Activated CD4-positive, alpha-beta T cell treated with anti-CD3 and anti-CD28 coated beads for 24 hours (primary cell): ENCODE measurements around the gene CCDC88C.

Source experiments
- DNase-seq, 2 donors: peaks; one replicate each; pipeline ENCODE4 v3.0.0-alpha.2; 2020; ENCODE audit warnings: low read depth in 2 of 2

CCDC88C gene

DNA sequence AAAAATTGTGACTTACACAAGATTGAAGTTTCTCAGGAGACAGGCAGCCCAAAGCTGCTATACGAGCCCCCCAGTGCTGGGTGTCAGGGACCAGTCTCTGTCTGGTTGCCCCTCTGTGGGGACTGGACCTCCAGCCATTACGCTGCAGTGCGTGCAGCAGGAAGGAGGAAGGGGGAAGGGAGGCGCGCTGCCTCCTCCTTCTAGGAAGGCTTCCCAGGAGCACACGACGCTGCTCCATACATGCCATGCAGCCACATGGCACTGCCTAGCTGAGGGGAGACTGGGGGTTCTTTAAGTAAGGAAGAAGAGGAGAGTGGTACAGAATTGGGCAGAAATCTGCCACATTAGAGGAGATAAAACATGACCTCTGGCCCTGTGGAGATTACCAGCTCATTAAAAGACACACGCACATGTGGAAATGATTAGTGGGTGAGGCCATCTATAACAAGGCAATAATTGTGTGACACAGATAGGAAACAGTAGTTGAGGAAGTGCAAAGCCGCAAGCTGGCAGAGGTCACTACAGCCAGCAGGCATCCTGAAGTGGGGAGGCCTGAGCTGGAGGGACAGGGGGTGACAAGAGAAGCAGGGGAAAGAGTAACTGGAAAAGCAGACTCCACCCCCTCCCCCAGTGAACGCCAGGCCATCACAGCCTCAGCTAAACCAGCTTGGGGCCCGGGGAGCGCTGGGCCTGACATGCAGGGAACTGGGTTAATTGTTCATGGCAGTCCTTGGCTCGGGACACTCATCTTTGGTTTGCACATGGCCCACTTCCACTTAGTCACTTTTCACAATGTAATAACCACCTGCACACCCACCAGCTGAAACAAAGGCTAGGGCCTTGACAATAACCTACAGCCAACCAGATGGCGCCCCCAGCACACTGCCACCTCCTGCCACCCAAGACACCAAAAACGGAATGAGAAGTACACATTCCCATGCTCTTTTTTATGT is 39.6 kb downstream of the CCDC88C start:
- DNase-seq: peak in 1 of 2 donors; percentile 23

DNA sequence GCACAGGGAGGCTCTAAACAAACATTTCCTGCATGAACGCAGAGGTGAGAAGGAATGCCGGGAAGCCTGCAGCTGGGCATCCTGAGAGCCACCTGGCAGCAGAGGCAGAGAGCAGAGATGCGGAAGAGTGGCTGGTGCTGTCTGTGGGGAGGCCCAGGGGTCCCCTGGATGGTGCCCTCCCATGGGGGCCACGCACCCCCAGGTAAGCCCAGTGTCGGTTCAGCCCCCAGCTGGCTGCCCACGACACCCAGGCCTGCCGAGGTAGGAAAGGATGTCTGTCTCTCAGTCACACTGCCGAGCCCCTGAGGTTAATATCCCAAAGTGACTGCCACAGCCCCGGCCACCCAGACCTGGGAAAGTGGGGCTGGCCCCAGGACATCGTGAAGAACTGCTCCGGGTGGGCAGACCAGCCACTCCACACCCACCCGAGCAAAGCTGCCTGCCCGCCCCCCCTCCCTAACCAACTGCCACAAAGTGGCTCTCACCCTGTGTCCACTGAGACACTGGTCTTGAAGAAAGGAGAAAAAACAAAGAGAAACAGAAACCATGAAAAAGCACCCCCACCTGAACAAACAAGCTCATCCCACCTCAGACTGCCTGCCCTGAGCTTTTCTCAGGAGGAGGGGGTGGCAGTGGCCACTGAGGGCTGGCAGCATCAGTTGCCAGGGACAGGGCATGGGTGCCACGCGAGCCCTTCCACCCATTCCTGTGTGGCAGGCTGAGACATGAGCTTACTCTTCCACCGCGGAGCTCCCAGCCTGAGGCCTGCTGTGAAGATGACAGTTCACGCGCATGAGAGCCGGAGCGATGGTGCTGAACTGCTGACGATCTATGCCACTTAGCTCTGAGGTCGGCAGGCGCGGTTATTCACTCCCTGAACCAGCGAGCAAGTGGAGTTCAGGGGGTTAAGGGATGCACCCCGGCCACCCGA is 40.8 kb downstream of the CCDC88C start:
- DNase-seq: no peak

DNA sequence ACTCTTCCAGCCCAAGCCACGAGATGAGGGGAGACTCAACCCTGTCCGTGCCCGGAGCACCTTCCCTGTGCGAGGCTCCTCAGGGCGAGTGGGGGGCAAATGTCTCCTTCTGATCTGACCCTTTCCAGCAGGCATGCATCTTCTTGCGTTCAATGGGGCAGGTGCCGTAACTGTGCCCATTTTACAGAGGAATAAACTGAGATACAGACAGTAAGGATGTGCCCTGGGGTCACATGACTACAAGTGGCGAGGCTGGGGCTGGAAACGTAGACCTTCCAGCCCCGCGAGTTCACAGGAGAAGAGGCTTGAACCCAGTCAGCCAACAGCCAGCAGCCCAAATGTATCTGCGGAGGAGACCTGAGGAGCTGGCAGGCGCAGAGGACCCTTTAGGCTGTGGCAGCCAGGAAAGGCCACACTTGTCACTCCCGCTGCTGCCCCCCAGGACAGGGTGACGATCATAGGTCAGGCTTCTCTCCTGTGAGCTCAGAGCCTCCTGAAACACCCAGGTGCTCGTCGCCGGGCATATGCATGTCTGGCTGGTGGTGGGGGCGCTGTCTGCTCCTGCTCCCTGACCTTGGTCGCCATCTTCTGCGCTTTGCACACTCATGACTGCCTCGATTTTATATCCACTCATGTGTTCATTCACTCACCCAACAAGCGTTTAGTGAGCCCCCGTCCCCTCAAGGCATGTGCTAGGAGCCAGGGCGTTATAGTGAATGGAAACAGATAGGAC is 41.7 kb downstream of the CCDC88C start:
- DNase-seq: no peak

DNA sequence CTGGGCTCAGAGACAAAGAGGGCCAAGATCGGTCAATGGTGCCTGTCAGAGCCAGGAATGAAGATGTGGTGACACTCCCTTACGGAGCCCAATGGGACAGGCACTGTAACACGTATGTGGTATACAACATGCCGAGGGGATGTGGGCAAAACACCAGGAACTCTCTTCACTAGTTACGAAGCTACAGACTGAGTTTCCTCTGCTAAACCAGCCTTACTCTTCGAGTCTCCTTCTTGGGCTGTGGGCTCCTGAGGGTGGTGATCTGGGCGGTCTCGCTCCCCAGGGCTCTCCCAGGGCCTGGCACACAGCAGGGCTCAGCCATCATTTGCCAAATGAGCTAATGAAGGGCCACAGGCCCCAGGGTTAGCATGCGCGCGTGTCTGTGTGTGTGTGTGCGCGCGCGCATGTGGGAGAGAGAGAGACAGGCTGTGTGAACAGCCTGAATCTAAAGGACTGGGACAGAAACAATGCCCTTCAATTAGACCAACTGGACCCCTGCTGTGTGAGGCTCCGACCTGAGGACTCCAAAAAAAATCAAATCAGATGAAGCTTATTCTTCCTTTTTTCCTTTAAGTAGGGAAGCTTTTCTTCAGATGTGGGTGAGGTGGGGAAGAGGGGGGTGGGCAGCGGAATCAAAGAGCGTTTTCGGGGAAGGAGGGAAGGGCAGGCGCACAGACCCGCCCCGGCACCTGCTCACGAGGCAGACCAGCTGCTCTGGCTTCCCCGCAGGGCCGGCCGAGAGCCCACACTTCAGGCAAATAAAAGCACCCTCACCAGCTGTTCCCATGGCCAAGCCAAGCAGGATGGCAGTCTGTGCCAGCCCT is 42.5 kb downstream of the CCDC88C start:
- no peak for DNase-seq

DNA sequence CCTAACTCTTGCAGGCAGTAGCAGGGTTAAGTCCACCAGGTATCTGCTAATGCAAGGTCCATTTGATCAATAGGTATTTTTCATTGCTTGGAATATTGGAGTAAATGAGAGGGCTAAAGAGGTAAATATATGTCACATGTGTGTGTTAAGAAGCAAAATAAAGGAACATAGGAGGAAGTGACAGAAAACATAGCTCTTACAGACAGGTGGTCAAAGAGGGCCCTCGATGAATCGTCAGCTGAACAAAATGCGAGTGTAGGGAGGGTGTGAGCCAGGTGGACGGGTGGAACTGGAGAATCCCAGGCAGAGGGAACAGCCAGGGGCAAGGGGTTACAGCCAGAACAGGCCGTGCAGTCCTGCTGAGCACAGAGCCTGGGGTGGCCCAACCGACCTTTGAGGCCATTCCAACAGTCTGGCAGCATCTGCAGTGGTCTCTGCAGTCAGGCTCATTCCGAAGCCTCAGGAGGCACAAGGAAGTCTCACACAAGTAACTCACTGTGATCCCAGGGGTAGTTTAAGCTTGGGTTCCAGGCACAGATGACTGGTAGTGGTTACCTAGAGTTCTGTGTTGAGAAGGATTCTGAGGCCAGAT is 43.2 kb downstream of the CCDC88C start:
- no peak for DNase-seq

DNA sequence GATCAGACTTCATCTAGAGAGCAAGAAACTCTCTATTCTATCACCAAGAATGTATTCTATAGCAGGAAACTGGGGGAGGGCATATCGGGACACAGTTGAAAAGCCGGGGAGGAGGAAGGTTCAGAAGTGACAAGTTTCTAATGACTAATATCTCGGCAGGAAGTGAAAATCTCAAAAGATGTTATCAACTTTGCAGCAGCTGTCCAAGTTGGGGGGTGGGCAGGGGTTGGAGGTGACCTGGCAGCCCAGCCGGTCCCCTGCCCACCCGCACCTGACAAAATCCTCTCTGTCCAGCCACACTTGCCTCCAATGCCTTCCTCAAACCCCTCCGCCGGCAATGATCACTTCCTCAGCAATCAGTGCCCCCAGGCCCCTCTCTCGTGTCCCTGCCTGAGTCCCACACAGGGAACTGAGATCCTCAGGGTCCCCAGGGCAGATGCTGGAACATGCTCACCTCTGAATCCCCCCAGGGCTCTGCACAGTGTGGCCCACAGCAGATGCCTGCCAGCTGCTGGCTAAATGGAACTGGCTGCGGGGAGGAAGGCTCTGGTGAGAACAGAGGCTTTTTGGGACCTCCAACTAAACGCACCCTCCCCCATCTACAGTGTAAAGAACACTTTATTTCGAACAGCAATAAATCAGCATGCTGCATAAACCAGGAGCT is 43.9 kb downstream of the CCDC88C start:
- DNase-seq: peak in 1 of 2 donors; percentile 53

DNA sequence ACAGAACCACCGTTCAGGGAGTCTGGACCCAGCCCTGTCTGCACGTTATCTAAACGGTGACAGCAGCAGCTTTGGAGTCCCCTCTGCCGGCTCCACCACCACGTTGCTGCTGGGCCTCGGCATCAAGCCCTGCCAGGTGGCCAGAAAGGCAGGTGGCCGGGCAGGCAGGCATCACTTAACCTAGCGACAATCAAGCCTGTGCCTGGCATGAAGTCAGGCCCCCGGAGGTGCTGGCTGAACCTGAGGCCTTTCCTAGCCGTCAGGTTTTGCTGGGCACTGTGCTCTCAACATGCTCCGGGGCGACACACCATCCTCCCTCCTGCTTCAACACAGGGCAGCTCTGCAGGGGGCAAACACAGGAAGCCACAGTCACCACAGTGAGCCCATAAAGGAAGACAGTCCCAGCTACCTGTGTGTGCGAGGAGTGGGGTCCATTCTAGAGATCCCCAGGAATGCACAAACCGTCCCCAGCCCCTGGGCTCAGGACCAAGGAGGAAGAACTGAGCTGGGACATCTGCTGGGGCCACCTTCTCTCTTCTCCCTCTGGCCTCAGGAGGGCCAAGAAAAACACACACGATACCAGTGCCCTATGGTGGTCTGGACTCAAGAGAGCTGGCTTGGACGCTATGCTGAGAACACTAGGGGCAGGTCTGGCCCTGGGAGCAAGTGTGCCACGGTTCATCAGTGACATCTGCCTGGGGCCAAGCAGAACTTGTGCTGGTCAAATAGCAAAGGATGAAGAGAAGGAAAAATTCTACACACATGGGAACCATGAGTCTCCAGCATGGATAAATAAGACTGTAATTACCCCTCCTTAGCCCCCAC is 44.7 kb downstream of the CCDC88C start:
- no peak for DNase-seq

DNA sequence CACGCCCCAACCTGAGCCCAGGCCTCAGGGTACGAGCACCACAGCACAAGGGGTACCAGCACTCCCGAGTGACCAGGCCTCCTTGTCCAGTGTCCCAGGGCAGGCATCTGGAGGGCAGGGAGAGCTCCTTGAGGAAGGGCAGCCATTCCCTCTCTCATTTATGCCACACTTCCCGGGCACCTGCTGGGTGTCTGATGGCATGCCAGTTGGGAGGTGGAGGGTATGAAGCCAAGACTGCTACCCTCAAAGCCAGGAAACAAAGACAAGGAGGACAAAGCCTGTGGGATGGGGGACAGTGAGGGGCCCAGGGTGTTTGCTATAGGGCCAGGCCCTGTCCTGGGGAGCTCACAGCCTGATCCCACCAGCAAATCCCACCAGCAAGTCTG is 45.6 kb downstream of the CCDC88C start:
- no peak for DNase-seq

DNA sequence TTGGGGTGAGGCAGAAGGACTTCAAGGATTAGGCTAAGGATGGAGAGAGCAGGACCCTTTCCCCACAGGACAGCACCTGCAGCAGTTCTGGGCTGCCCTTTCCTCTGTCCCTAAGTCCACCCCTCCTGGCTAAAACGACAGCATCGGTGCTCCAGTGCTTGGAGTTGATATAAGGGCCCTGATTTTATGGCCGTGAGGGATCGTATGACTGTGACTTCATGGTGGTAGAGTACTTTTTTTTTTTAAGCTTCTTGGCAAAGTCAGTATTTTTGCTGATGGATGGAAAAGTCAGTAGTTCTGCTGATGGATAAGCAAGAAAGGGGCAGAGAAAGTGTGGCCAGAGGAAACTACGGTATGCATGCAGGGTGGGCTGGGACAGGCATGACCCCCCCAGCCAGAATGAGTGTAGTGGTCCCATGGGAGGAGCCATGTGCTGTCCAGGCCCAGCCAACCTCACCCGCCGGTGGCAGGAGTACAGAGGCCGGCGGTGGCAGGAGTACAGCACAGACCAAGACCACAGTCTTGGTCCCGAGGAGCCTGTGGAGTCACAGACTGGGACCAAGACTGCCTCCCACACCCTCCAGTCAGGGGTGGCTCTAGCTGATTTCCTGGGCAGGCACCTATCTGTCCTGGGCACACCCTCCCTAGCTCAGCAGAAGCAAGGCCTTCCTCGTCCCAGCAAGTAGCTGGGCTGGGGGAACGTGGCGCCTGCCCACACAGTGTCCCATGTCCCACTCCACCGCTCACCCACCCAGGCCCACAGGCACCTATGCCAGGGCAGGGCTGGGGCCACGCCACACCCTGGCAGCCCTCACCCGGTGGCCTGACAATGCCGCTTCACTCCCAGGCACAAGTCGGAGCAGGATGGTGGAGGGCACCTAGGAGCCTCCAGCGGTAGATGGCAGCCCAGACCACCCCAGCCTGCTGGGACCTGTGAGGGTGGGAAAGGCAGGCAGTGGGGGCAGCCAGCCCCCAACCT is 46.3 kb downstream of the CCDC88C start:
- DNase-seq: no peak

DNA sequence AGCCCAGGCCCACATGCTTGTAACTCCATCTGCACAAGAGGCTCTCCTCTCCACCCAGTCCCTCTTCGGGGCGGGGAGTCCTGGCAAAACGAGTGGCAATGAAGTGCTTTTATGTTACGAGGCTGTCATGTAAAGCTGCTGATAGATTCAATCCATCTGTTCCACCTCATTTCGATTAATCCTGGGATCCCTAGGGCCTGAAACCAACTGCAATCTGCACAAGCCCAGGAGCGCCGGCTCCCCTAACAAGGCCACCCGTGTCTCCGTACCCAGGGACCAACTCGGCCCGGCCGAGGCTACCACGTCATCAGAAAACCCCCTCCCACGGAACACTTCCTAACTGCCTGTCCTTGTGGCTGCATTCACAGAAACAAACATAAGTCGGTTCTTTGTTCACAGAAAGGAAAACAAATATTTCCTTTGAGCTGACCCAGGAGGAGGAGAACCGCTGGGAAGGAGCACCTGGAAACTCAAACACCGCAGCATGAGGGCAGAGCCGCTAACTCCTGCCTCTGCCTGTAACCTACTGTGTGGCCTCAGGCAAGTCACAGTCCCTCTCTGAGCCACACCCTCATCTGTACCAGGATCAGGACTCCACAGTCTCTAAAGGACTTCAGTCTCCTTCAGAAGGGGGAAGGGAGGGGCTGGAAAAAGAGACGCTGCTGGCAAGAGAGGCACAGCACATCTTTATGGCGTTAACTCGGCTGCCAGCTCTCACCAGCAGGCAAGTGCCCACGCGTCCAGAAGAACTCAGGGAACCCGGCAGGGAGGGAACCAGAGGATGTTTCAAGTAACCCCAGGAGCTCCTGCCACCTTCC is 47.8 kb downstream of the CCDC88C start:
- no peak for DNase-seq

DNA sequence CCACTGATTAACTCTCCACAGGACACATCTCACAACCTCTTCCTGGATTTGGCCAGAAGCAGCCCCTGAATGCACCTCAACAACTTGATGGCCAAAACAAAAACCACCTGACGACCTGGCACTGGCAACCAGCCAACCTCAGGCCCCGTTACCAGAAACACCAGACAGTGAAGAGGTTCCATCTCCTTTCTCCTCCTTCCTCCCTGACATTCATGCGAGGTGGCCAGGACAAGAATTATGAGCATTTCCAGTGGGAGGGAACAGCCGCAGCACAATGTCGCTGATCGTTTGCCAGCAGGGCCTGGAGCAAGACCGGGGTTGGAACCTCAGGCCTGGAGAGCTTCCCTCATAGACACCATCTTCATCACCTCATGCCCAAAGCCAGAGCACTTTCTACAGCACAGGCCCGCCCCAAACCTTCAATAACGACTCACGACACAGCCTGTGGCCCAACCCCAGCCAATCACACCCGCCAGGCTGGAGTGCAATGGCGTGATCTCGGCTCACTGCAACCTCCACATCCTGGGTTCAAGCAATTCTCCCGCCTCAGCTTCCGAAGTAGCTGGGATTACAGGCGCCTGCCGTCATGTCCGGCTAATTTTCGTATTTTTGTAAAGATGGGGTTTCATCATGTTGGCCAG is 48.7 kb downstream of the CCDC88C start:
- DNase-seq: no peak

DNA sequence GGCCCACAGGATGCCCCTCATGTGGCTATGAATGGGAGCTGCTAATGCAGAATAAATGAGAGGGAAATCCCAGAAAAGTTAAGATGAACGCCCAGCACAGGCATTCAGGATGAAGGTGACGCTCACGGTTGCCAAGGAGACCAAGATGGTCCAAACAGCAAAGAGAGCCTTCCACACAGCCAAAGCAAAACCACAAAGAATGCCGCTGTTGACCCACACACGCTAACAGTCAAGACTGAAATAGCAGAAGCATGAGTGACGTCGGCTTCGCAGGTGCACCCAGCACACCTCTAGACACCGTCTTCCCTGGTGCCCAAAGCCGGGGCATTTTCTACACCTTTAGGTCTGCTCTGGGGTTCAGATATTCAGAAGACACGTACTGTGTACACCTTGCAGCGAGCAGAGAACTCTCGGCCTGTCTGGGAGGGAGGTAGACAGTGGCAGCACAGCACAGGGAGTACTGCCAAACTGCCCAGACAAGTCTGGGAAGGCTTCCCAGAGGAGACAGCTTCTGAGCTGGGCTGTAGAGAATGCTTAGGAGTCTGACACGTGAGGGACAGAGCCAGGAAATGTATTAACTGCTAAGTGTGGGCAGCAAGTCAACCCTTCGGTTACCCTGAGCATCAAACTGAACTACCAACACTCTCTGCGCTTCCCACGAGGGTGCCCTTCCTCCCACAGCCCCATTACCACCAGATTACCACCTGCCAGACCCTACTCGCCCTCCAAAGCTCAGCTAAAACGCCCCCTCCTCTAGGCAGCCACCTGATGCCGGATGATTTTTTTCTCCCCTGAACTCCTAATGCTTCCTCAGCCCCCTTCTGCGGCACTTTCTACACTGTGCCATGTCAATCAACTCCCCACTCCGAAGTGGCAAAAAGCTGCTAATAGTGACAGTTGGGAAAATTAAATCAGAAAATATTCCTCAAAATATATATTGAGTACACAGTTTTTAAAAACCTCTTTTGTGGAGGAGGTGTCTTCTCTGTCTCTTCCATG is 50.1 kb downstream of the CCDC88C start:
- no peak for DNase-seq

DNA sequence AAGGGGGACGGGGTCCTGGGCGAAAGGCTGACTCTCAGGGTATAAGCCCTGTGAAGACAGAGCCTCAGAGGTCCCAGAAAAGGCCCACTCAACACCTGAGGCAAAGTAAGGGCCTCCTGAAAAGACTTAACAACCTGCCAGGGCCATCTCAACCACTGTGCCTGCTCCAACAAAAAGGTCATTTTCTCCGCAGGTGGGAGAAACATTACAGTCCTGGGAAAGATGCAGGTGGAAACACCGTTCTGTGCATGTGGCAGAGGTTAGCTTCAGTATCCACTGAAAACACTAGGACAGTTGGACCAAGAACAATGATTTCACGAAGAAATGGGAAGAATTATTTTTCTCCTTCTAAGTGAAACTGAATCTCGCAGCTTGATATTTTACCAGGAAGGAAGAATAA is 50.9 kb downstream of the CCDC88C start:
- DNase-seq: no peak

DNA sequence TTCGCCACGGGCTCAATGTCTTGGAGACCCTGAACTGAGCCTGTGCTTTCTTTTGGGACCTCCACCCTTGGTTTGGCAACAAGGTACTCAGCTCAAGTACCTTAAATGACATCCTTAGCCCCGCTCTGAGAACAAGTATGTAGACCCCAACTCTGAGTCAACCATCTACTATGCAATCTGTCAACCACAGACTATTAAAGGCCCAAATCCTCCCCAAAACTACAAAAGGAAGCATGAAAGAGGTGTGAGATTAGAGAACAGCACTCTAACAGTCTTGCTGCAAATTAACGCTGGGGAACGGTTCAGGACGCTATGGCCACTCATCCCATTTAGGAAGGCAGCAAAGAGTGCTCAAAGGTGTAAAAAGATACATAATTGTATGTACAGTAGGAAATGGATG is 52.1 kb downstream of the CCDC88C start:
- no peak for DNase-seq

DNA sequence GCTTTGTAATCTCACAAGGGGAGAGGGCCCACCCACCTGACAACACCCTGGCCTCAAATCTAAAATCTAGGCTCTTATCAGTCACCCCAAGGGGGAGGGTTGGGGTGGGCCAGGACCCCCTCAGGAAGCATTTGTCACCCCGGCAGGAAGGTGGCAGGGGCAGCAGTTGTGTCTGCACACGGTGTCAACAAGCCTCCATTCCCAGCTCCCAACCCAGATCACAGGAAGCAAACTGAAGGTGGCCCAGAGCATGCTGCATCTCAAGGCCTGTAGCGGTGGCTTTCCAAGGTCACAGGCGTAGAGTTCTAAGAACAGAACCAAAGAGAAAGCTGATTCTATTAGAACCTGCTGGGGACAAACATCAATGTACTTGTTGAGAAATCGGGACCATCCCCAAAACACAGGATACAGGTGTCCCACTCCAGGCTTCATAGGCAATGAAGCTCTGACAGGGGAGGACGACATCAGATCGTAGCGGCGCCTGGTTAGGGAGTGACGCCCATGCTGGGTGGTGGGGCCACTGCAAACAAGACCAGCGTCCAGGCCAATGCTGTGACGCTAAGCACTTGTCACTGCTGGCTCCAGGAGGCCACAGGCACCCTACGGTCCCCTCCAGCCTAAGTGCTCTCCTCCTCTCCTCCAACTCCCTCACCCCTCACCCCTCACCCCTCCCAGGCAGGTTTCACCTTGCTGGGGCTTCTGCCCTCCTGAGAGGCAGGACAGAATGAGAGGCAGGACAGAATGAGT is 52.9 kb downstream of the CCDC88C start:
- no peak for DNase-seq
